Stimulated activated CD4-positive, alpha-beta T cell treated with anti-CD3 and anti-CD28 coated beads, Interleukin-4, amount 100 ng/mL, for 4 hours (primary cell): ENCODE measurements around the gene HINT2.
A peak's percentile ranks its signal among the peaks of the same experiment; 100 is the strongest.

Experiments used
- DNase-seq, 2 experiments: peaks; one replicate each; pipeline ENCODE4 v3.0.0-alpha.2; 2020

The HINT2 gene

DNA sequence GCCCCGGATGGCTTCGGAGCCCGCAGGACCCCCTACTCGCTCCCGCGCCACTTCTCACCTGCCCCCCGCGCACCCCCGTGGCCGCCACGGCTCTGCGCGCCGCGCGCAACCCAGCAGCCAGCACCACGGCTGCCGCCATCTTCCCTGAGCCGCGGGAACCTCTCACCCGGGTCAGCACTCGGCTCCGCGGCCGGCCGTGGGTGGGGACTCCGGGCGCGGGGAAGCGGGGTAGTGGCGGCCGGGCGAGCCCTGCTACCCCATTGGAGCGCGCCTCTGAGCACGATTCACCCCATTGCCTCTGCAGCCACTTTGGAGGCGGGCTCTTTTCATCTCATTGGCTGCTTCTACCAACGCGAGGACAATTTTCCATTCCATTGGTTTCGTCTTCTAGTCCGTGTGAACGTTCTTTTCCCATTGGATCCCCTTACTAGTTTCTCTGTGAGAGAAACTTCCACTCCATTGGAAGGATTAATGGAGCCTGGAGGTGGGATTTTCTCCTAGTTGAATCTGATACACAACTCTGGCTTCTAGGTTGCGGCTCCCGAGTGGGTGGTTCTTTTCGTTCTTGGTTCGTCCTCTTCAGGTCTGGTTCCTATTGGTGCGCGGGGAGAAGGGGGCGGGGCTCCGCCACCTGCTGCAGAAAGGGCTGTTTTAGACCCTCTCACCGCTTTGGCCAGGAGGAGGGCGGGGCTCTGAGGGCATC, at the start of gene HINT2:
Gene HINT2, minus strand, starts transcription at position 202 of the 703 bp plus-strand sequence. Its CDS starts 63 bp downstream, at position 139.
- peak; percentile 95 to 98 for DNase-seq

DNA sequence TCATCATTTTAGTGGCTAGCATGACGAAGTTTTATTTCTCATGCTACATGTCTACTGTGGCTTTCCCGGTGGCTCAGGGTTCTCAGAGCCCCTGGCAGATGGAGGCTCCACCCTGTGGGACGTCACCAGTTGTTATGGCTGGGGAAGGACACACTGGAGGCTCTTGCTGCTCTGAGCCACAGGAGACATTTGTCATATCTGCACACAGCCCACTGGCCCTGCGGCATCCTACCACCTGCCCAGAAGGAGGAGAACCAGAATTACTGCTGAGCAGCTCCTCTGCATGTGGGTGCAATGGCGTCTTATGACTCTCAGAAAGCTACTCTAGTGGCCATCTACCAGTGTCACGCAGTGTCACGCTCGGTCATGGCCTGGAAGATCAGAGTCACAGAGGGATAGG, 48.7 kb upstream of the HINT2 start:
- no peak for DNase-seq

DNA sequence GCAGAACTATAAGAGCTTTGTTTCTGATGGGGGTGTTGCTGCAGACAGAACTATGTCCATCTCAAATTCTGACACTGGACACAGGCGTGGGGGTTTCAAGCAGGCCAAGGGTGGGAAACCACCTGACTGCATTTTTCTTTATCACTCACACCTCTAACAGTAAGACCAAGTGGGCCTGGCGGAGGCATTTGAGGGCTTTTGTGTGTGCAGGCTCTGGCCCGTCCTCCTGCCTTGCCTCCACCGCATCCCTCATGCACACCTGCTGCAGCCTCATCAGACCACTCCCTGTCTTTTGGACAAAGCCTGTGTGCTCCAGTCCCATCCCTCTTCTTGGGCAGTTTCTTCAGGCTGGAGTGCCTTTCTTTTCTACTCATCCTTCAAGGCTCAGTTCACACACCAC, 47.5 kb upstream of the HINT2 start:
- DNase-seq = no peak

DNA sequence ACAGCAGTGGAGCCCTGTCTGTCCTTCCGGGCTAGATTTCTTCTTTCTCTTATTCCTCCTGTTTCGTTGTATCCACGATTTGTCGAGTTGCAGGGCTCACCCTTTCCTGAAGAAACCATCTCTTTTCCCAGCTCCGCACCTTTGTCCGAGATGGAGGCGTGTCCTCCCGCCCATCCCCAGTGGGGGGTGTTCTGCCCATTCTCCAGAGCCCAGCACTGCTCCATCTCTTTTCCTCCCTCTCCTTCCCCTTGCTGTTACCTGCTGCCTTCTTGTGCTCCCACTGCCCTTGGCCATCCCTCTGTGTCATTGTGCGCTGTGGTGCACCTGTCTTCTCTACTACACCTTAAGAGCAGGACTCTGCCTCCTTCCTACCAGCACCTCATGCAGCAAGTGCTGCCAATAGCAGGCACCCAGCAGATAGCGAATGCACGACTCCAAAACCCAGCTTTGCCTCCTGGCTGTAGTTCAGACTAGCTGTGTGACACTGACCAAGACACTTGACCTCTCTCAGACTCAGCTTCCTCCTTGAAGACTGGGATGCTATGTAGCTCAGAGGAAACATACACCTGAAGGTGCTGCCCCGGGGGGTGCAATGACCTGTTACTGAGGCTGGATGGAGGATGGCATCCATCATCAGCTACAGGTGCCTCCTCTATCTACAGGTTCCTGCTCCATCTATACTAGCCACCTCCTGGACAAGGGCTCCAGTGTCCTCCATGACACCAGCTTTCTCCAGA, 46.5 kb upstream of the HINT2 start:
- DNase-seq = no peak

DNA sequence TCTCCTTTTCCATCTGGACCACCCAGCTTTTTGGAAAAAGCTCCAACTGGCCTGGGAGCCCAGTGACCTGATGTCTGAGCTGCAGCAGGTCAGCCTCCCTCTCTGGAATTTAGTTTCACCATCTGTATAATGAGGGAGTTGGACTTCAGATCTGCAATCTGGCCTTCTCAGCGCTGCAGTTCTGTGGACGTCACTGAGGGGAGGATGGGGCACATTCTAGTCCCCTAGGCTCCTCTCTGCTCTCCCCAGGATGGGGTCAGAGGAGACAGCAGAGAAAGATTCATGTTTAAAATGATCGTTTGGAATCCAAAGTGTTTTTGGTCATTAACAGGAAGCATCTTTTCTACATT, 45.1 kb upstream of the HINT2 start:
- no peak for DNase-seq

DNA sequence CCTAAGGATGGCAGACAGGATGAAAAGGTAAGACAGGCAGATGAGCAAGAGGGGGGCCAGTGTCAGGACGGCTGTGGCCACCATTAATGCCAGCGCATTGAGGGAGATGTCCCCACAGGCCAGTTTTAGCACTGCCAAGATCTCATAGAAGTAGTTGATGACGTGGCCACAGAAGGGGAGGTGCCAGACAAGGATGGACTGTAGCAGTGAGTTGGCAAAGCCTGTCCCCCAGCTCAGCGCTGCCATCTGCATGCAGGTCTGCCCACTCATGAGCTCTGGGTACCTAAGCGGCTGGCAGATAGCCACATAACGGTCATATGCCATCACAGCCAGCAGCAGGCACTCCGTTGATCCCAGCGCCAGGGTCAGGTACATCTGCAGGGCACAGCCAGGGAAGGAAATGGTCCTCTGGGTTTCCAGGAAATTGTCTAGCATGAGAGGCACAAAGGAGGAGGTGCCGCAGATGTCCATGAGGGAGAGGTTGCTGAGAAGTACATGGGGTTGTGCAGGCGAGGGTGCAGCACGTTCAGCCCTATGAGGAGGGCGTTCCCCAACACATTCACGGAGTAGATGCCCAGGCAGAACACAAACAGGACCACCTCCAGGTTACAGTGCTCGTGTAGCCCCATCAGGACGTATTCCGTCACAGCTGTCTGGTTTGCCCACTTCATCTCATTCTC, 44.6 kb upstream of the HINT2 start:
- no peak for DNase-seq

DNA sequence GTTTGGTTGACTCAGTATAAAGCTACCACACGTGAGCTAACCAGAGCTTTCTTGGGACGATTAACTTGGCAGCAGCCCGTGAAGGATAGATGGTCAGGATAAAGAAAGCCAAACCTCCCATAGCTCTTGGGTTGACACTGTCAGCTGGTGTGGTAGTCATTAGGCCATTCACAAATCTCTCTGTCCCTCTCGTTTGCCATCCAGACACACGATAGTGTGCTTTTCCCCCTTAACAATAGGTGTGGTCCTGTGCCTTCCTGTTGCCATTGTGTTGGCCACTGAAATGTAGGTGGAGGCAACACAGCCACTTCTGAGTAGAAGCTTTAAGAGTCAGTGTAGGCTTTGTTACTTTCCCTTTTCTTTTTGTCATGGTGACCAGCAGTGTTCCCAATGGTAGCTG, 43.6 kb upstream of the HINT2 start:
- no peak for DNase-seq

DNA sequence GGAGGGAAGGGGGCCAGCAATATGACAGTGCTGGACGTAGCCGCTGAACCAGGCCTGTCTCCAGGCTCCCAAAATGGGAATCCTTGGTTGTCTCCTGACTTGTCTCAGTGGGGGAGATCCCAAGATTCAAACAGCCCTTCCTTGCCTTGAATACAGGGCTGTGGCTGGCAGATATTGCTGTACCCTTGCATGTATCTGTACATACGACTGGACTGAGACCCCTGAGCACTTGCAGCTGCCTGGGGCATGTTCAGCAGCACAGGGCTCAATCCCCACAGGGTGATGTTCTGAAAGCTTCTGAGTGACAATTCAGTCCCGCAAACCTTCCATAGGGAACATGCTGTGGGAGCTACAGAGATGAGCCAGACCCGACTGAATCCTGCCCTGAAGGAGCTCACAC, 42.0 kb upstream of the HINT2 start:
- no peak for DNase-seq

DNA sequence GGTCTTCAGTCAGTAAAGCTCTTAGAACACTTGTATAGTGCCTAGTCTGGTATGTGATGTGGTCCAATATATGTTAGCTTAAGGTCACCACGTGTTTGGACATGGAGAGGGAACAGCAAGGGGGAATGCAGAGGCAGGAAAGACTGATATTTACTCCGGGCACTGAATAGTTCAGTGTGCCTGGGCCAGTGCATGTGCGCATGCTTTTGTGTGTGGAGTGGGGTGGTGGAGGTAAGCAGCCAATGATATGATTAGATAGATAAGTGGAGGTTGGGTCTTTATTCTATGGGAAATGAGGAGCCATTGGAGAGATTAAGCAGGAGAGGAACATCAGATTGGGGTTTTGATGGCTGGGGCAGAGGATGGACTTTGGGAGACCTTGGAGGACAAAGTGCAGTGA, 41.4 kb upstream of the HINT2 start:
- DNase-seq = no peak

DNA sequence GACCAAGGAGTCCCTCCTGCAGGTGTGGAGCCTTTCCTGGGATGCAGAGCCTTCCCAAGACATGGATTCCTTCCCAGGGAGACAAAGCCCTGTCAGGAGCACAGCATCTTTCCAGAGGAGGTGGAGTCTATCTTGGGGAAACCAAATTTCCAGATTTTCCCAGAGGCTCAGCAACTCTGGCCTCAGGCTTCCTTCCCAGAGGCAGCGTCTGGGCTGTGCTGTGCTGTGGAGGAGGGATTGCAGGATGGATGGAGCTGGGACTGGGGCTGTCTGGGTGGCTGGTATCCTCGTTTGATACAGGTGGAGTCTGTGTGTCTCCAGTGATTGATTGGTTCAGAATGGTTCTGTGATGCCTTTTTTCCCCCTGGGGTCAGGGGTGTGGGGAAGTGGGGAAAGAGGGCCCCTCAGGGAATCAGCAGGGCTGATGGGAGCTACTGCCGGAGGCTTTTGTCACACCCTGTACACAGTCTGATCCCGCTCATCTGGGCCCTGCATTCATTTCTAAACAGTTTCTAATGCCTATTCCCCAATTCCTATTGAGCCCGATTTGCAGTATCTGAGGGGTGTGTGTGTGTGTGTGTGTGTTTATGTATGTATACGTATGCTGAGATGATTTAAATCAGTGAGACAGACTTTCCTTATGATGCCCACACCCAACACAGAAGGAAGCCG, 39.4 kb upstream of the HINT2 start:
- DNase-seq = no peak

DNA sequence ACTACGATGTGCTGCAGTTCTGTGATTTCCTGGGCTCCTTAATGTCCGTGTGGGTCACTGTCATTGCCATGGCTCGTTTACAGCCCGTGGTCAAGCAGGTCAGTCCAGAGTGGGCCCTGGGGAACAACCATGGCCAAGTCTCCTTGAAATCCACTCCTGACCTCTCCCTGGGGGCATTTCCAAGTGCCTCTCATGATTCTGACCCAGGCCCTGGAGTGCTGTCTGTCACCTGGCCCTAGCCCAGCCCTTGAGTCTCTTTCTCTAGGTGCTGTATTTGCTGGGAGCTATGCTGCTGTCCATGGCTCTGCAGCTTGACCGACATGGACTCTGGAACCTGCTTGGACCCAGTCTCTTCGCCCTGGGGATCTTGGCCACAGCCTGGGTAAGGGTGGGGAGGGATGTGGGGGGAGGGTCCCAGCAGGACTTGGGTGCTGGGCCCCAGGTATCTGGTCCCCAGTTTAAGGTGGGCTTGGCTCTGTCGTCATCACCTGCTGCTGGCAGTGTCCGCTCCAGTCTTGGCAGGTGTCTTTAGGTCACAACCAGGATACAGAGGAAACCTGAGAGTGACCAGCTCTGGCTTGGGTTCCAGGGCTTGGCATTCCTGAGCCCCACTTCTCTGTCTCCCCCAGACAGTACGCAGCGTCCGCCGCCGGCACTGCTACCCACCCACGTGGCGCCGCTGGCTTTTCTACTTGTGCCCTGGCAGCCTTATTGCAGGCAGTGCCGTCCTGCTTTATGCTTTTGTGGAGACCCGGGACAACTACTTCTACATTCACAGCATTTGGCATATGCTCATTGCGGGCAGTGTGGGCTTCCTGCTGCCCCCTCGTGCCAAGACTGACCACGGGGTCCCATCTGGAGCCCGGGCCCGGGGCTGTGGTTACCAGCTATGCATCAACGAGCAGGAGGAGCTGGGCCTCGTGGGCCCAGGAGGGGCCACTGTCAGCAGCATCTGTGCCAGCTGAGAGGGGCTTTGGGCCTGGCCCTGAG, 38.3 kb upstream of the HINT2 start:
- DNase-seq = no peak

DNA sequence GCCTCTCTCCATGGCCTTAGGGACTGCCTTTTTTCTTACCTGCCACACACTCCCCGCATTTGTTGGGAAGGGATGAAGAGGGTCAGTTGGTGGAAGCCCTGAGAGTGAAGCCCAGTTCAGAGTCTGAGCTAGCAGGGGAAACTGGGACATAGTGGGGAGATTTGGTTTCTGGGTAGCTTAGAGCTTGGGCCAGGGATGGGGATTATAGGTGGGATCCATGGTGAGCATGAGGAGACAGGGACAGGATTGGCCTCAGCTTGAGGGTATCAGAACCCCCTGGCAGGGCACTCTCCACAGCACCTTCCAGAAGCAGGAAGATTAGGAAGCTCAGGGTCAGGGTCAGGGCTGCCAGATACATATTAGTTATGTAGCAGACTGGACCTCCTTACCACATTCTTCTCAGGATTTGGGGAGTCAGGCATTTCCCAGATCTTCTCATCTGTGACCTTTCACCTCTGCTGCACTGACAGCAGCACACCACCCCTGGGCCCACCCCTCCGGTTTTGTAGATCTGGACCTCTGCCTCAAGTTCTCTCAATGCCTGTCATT, 37.5 kb upstream of the HINT2 start:
- DNase-seq = no peak

DNA sequence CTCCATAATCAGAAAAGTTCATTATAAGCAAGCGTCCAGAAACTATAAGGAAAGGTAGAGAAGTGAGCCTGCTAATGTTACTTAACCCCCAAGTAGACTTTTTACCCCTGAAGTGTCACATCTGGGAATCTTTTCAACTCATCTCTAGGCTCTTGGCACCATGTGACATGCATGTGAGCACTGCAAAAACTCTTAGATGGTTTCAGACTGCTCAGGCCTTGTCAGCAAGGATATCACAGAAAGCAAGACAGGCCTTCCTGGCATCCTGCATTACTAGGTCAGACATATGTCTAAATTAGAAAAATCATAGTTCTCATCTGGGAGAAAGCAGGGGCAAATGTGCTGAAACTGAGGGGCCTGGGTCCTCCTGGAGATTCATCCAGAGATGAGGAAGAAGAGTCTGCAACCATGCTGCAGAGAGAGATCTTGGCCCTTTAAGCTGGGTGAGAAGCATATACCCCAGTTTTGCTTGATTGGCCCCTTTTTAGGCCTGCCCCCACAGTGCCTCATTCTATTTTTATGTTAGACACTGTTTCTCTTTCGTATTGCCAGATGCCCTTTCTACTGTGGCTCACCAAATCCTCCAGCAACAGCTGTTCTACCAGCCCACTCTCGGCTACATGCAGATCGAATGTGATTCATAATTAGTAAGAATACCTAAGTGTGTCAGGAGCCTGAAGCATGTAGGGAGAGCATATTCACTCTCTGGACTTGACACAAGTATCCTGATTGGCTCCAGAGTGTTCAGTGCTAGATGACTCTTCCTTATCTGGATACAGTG, 33.1 kb upstream of the HINT2 start:
- no peak for DNase-seq

DNA sequence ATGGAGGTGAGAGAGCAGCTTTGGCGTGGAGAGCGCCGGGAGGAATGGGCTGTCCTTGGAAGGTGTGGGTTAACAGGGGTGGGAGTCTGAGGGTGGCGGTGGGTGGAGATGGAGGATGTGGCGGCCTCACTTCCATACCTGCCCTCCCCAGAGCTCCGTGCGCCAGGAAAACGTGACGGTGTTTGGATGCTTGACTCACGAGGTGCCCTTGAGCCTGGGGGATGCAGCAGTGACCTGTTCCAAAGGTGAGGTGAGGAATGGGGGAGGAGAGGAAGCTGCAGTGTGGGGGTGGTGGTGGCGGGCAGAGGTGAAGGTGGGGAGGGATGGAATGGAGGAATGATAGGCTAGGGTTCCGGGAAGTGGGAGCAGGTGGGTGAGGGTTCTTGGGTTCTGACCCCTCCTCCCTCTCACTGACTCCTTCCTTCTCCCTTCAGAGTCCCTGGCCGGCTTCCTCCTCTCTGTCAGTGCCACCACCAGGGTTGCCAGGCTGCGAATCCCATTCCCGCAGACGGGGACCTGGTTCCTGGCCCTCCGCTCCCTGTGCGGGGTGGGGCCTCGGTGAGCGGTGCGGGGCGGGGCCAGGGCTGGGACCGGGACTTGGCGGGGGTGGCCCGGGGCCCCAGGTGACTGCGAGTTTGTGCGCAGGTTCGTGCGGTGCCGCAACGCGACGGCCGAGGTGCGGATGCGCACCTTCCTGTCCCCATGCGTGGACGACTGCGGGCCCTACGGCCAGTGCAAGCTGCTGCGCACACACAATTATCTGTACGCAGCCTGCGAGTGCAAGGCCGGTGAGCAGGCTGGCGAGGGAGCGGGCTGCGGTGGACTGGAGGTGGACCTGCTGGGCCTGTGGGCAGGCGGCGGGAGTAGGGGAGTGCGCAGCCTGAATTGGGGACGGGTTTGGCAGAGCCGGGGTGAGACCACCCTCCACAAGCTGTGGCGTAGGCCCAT, 31.3 kb upstream of the HINT2 start:
- no peak for DNase-seq

DNA sequence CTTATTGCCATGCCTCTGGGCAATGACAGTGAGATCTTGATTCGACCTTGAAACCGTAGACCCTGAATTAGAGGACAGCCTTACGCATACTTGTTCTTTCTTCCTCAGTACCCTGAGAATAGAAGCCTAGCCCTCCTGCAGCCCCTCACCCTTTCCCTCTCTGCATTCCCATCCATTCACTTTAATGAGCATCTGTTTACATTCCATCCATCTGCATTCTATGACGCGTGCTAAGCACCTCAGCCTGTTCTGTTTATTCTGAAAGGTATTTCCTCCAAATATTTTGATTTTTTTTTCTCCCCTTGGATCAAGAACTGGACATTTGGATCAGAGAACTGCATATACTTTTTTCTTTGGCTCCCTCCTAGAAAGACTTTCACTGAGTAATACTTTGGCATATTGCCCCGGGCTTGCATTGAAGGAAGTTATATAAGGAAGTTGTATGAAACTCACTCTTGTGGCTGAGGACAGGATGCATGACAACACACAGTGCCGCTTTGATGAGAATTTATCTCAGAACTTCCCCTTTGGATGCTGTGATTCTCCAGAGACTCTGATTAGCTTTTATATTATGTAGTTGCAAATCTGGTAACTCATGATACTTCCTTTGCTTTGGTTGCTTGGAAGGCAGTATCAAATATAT, 29.9 kb upstream of the HINT2 start:
- DNase-seq = no peak

DNA sequence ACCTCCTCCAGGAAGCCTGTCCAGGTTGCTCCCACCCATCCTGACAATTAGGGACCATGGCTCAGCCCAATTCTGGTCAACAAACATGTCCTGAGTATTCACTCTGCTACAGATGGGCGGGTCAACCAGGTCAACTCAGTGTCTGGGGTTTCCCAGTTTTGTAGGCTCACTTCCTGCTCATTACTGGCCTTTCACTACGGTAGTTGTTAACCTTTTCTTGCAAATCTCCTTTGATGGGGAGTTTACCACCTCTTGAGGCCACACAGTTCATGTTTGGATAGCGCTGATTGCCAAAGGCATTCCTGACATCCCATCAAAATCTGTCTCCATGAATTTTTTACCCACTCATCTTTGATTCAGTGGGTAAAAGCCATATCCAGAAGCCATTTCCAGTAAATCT, 28.0 kb upstream of the HINT2 start:
- no peak for DNase-seq

DNA sequence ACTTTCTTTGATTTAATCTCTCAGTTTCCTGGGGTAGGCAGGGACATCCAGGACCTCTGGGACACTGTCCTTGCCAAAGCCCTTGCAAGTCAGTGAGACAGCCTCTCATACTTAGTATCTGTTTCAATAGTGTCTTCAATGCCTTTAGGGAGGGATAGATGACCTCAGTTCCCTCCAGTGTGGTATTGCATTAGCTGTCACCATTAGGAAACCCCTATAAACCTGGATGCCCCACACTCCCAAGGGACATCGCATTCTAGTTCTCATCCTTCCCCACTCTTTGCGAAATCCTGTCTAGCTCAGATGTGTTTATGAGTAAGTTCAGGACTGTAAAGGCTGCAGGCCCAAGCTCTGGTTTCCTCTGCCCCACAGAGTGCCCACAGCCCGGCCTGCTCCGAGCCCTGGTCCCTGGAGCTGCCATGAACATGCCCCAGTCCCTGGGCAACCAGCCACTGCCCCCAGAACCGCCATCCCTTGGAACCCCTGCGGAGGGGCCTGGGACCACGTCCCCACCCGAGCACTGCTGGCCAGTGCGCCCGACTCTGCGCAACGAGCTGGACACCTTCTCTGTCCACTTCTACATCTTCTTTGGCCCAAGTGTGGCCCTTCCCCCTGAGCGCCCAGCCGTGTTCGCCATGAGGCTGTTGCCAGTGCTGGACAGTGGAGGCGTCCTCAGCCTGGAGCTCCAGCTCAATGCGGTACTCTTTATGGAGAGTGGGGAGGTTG, 27.3 kb upstream of the HINT2 start:
- no peak for DNase-seq

DNA sequence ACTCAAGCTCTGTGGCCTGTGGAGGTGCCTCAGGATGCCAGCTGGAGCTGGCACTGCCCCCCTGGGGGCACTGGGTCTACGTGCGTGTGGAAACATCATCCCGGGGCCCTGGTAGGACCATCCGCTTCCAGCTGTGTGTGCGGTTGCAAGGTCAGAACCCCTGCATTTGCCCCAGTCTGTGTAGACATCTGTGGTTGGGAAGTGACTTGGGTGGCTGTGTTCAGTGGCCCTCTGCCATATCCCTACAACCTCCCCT, 26.7 kb upstream of the HINT2 start:
- DNase-seq = no peak
